Left cardiac atrium (tissue), 4 donors: Measurements from ENCODE around the gene HBD. TPM values are rescaled to one million over a fixed set of nuclear protein-coding genes. Genes with fewer than 3 reads are reported as not detected.

Source experiments
- ATAC-seq, 2 donors: fragments of 200-7000 bp; cut with Tn5 transposase; one replicate each; pipeline ENCODE4 v1.9.1; 2020; ENCODE audit warnings: mild to moderate bottlenecking in 2 of 2, moderate library complexity in 2 of 2
- DNase-seq: peaks from one replicate; pipeline ENCODE4 v3.0.0-alpha.2; 2020
- intact Hi-C, 2 donors: fragments of 100-400 bp; cut with DNase I; formaldehyde crosslinking; loops; one replicate each; pipeline versions ENCODE4 v1.14.1 to v1.15.1; 2022 to 2023
- total RNA-seq, 2 donors: library from RNA; stranded (reverse); fragmentation: NEBNext Ultra II Directional; extraction: Animal tissue kit (Norgen Biotek cat#: 25700); gene quantifications; one replicate each; pipeline ENCODE4 v1.2.1, GENCODE V29; 2021
- donor health status: DM: no; HTN: yes; CAD: no.
- donor health status: DM: no; HTN: yes; CAD: no; lungs with severe emphysema.
- donor health status: DM: yes; HTN: yes; CAD: no.
- donor health status: Dilated cardiomyopathy.

HBD gene
- total RNA-seq, 2 donors from 2014 or later = not detected

DNA sequence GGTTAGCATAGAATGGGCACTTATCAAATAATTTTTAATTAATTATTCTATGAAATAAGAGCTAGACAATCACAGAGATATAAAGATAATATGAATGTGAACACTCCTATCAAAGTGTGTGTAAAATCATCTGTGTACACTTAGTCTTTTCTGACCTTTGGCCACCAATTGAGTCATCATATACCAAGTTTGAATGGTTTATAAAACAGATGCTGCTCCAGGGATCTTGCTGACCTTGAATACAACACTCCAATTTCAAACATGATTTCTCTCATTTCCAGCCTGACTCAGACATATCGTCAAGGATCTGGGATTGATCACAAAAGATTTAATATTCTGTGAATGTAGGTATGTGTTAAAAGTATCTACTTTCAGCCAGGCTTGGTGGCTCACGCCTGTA lies 30.9 kb downstream of the HBD start:
- DNase-seq (no peak), ATAC-seq (no peak)
- intact Hi-C loops = no loop called here

DNA sequence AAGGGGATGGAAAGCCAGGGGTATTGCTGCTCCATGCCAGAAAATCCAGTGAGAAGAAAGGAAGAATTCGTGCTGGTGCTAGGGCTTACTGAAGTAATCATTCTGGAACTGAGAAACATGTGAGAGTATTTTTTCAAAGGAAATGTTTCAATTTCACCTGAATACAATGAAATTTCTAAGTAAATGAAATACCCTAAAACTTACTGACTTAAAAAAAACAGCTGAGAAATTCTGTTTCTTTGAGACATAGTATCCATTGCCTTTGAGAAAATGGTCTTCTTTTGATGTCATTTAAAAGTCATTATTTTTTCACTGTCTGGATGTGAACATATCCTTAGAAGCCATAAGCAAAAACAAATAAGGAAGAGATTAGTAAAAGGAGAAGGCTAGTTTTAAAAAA lies 33.7 kb downstream of the HBD start, which contains the start of gene OR51V1:
Gene OR51V1 (minus strand): TSS at position 101 of the 400 bp plus-strand sequence. CDS start 0 bp downstream, at position 101.
- no peak for ATAC-seq
- intact Hi-C loops = no loop called here
- DNase-seq = no peak

DNA sequence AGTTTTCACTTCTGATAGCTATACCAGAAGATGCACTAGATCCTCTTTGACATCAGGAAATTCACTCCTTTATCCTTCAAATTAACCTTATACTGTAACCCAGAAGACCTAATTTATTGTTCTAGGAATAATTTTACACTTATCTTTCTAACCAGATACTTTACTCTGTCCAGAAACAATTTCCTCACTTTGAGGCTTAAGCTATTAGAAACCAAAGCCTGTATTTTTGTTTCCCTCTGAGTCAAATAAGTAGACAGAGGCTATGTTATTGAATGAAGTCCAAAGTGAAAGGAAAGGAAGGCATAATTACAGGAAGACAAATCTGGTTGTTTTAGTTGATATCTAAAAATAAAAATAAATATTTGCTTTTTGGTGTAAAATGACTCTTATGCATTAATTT lies 36.0 kb downstream of the HBD start:
- no peak for ATAC-seq
- no peak for DNase-seq
- intact Hi-C loops = no loop called here

DNA sequence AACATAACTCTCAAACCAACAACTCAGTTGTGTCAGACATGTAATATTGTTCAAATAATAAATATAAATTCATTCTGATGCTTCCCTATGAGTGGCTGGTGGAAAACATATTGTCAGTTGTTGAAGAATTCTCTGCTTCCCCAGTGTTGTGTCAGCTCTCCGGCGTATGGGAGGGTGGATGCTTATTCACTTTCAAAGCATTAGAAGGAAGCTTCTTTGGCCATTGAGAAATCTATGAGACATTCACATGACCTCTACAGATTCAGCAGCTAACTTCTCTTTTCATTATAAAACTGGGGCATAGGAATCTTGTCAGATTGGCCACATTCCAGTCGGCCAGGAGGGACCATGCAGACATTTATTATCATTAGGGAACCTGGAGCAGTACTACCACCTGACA lies 36.7 kb downstream of the HBD start:
- DNase-seq (no peak), ATAC-seq (no peak)
- intact Hi-C loops = no loop called here

DNA sequence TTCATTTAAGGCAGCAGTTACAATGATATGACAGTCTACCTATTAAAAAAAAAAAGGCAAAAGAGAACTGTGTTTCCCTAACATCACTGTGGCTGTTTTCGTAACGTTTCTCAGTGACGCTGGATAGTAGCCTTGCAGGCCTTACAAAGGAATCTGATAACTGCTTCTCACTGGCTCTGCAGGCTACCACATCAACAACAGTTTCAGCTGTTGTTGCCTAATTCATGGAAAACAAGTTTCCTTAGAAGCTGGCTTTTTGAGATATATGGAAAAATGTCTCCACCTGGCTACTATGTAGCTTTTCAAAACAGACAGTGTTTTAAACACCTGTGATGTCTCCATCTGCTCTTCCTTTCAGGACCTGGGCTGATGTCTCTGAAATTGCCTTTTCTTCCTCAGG lies 37.6 kb downstream of the HBD start:
- intact Hi-C loops = no loop called here
- ATAC-seq = no peak

DNA sequence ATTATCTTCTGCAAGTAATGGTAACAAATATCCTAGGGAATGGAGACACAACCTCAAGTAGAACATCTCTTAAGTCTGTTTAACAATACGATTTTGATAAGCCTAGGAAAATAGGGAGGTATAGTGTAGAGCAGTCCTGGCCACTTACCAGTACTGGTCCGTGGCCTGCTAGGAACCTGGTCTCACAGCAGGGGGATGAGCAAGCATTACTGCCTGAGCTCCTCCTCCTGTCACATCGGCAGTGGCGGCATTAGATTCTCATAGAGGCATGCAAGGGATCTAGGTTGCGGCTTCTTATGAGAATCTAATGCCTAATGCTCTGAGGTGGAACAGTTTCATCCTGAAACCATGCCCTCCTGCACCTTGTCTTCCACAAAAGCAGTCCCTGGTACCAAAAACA lies 38.2 kb downstream of the HBD start:
- no peak for ATAC-seq
- no peak for DNase-seq
- intact Hi-C loops = no loop called here

More for the DNA sequence above, 37.6 kb downstream of the HBD start:
- DNase-seq = no peak

DNA sequence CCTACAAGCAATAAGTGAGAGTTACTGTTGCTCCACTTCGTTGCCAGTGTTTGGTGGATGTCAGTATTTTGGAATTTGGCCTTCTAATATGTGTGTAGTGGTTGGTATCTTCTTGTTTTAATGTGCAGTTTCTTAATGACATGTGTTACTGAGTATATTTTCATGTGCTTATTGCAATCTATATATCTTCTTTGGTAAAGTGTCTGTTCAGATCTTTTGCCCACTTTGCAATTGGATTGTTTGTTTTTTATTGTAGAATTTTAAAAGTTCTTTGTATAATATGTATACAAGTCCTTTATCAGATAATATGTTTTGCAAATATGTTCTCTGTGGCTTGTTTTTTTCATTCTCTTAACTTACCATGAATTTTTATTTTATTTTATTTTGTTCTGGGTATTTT lies 41.5 kb downstream of the HBD start:
- DNase-seq = no peak
- intact Hi-C loops = no loop called here
- ATAC-seq = no peak

DNA sequence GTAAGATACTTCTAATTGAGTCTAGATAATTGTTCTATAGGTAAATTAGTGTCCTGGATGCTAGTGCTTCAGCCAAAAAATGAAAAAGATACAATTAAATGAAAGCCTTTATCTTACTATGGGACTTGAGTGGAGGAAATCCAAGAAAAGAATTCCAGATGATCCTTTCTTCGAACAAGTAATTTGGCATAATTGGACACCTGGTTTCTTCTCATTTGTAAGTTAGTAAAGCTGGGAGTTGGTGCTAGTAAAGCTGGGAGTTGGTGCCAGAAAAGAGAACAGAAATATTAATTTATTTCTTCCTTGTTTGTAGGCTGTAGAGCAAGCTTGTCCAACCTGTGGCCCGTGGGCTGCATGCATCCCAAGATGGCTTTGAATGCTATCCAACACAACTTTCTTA lies 46.1 kb downstream of the HBD start:
- intact Hi-C loops = no loop called here
- DNase-seq (no peak), ATAC-seq (no peak)

Other genes starting within 250 kb of the HBD start
- gene OR51L1, start 239.6 kb downstream of the HBD start, total RNA-seq = not detected
- not detected for gene OR52J3, start 188.0 kb downstream of the HBD start, total RNA-seq
- not detected for gene OR52E2, start 174.9 kb downstream of the HBD start, total RNA-seq
- gene OR52E1, start 164.9 kb downstream of the HBD start, total RNA-seq = not detected
- gene OR52A5, start 96.1 kb downstream of the HBD start, total RNA-seq = not detected
- gene OR52A1, start 79.7 kb downstream of the HBD start, total RNA-seq = not detected
- gene OR51V1, start 33.8 kb downstream of the HBD start, total RNA-seq = not detected
- gene HBB, start 7.4 kb downstream of the HBD start, total RNA-seq = 100 to 1,000 TPM in 1 of 2 donors, 10 to 100 TPM in 1; 77.3 to 264 TPM
- not detected for gene HBG1, start 15.4 kb upstream of the HBD start, total RNA-seq
- not detected for gene HBG2, start 20.3 kb upstream of the HBD start, total RNA-seq
- not detected for gene HBE1, start 35.5 kb upstream of the HBD start, total RNA-seq
- gene OR51B4, start 67.5 kb upstream of the HBD start, total RNA-seq = not detected
- not detected for gene OR51B2, start 89.8 kb upstream of the HBD start, total RNA-seq
- gene OR51B5, start 109.0 kb upstream of the HBD start, total RNA-seq = not detected
- gene OR51B6, start 117.0 kb upstream of the HBD start, total RNA-seq = not detected
- gene OR51M1, start 149.3 kb upstream of the HBD start, total RNA-seq = not detected
- gene OR51Q1, start 187.6 kb upstream of the HBD start, total RNA-seq = not detected
- gene OR51I1, start 207.0 kb upstream of the HBD start, total RNA-seq = not detected
- gene OR51I2, start 214.8 kb upstream of the HBD start, total RNA-seq = not detected